EH (cell line): Measurements from ENCODE around the gene ZNF304.
"Not testable (repeated sequence)": the region's sequence is repeated elsewhere in the genome, so short reads cannot be mapped to it uniquely, and the experiment has no call there.

Source experiments
- DNase-seq: peaks from one replicate; pipeline ENCODE4 v3.0.0-alpha.2; 2015; ENCODE audit warnings: low read depth

The ZNF304 gene

GRCh38 chr19:57362419-57362818, 11.3 kb downstream of the ZNF304 start:
- no peak for DNase-seq

- peak; percentile 99 for DNase-seq
Measured at GRCh38 chr19:57362997-57363687, 12.1 kb downstream of the ZNF304 start, which contains the start of the genes TRAPPC2B and ZNF547. Gene TRAPPC2B (plus strand): TSS chr19:57363551. CDS start chr19:57364834, 1,283 bp downstream. Gene ZNF547 (plus strand): TSS chr19:57363551. CDS start chr19:57368556, 5,005 bp downstream.

GRCh38 chr19:57363688-57364181, 12.7 kb downstream of the ZNF304 start:
- DNase-seq = peak; percentile 20

GRCh38 chr19:57366776-57367175, 15.7 kb downstream of the ZNF304 start:
- no peak for DNase-seq

- DNase-seq = no peak
Measured at GRCh38 chr19:57374179-57374578, 23.1 kb downstream of the ZNF304 start.

GRCh38 chr19:57374647-57375046, 23.6 kb downstream of the ZNF304 start:
- DNase-seq = not testable (repeated sequence)

GRCh38 chr19:57376151-57376550, 25.1 kb downstream of the ZNF304 start:
- DNase-seq = no peak

- DNase-seq = no peak
Measured at GRCh38 chr19:57377498-57378146, 26.6 kb downstream of the ZNF304 start.

GRCh38 chr19:57380923-57381322, 29.9 kb downstream of the ZNF304 start:
- no peak for DNase-seq

- DNase-seq = no peak
Measured at GRCh38 chr19:57382806-57383488, 31.9 kb downstream of the ZNF304 start.

- no peak for DNase-seq
Measured at GRCh38 chr19:57389194-57389729, 38.2 kb downstream of the ZNF304 start.

GRCh38 chr19:57389730-57390598, 38.9 kb downstream of the ZNF304 start, which contains the start of gene ZNF548:
Gene ZNF548 (plus strand): TSS chr19:57389854. CDS start chr19:57390100, 246 bp downstream.
- peak; percentile 99 for DNase-seq

GRCh38 chr19:57395710-57396109, 44.6 kb downstream of the ZNF304 start:
- no peak for DNase-seq

GRCh38 chr19:57398868-57399267, 47.8 kb downstream of the ZNF304 start:
- DNase-seq = no peak

- DNase-seq = no peak
Measured at GRCh38 chr19:57403737-57404563, 52.9 kb downstream of the ZNF304 start.

GRCh38 chr19:57406516-57407123, 55.5 kb downstream of the ZNF304 start:
- DNase-seq = peak; percentile 51
